GM12891 (cell line): ENCODE results near the gene FDX1.

Experiments used
- POLR2A ChIP-seq: IDR thresholded peaks from 2 replicates; pipeline ENCODE4 v1.6.1; 2011; ENCODE audit warnings: low read depth, low read length, control low read depth
- POLR2AphosphoS5 ChIP-seq: IDR thresholded peaks from 2 replicates; pipeline ENCODE4 v1.6.1; 2011; ENCODE audit warnings: low read depth, low read length, control low read depth
- POU2F2 ChIP-seq: IDR thresholded peaks from 2 replicates; pipeline ENCODE4 v1.6.1; 2011; ENCODE audit warnings: low read depth, mild to moderate bottlenecking, control low read depth, low read length, moderate library complexity
- SPI1 ChIP-seq: IDR thresholded peaks from 2 replicates; pipeline ENCODE4 v1.6.1; 2011; ENCODE audit warnings: low read depth, low read length, control low read depth
- TAF1 ChIP-seq: IDR thresholded peaks from 2 replicates; pipeline ENCODE4 v1.6.1; 2011; ENCODE audit warnings: low read depth, low read length, control low read depth

DNA sequence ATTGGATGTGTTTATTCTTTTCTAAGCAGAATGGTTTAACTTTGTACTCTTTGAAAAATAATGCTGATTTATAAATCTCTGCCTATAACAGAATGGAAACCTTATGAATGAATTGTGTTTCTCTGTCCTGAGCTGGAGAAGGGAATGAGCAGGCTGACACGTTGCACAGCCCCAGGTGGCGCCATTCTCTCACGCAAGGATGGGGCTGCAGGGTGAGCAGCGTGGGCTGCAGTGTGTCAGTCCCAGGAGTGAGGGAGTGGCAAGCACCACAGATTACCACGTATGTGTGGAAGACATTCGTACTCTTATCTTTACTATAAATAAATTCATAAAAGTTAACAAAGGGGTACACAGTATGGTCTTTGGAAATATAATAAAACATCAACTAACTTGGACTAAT, 33.4 kb downstream of the FDX1 start:
- TF ChIP-seq POLR2A (no peak), POLR2AphosphoS5 (no peak), POU2F2 (no peak), TAF1 (no peak), SPI1 (no peak)
